Measurements from ENCODE around the gene CCDC82. TPM values are rescaled to one million over a fixed set of nuclear protein-coding genes. Genes with fewer than 3 reads are reported as not detected.

Gene CCDC82
- total and polyA plus RNA-seq, 2 experiments from 2014 or later, result 17.3 TPM

- H3K9me3 ChIP-seq (ENCODE audit: low read depth), result no peaks in the 10 kb centered on the region
- TF ChIP-seq CTCF (IDR thresholded peaks at IDR 0.05; ENCODE audit: low read depth, low read length), result no peak
- DNase-seq (ENCODE audit: low read depth in 1 of 2, low spot score in 1 of 2), result no peak
- no peak overlapping the region for H3K4me3 ChIP-seq
- H3K36me3 ChIP-seq, result peaks cover 7% of the 10 kb centered on the region
- H3K27me3 ChIP-seq, result no peaks in the 10 kb centered on the region
- H3K27ac ChIP-seq, result no peak overlapping the region
- no peaks in the 10 kb centered on the region for H3K4me1 ChIP-seq (ENCODE audit: low read depth)
Observed at GRCh38 chr11:96358321-96358720, 31.4 kb downstream of the CCDC82 start.

DNA sequence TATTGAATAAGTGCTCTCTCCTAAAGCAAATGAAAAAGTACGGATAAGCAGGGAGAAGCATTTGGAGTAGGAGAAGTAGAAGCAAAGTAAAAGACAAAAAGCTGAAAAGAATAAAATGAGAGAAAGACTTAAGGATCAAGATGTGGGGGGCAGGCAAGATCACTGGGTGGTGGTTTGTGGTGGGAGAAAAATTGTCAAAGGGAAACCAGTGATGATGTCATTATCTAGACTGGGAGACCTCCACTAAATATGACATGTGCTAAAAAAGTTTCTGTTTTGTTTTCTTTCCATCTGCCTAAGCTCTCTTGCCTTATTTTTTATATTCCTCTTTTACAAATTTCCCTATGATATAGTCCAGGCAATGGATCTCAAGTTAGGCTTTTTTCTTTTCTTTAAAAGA lies 31.9 kb downstream of the CCDC82 start:
- no peak for DNase-seq (ENCODE audit: low read depth in 1 of 2, low spot score in 1 of 2)
- Histone ChIP-seq H3K27me3 (no peaks in the 10 kb centered on the region), H3K4me1 (ENCODE audit: low read depth) (no peaks in the 10 kb centered on the region), H3K4me3 (no peak overlapping the region), H3K9me3 (ENCODE audit: low read depth) (no peaks in the 10 kb centered on the region), H3K36me3 (peaks cover 7% of the 10 kb centered on the region), H3K27ac (no peak overlapping the region)
- TF ChIP-seq CTCF (IDR thresholded peaks at IDR 0.05; ENCODE audit: low read depth, low read length), result no peak

- TF ChIP-seq CTCF (IDR thresholded peaks at IDR 0.05; ENCODE audit: low read depth, low read length), result no peak
- no peak overlapping the region for H3K4me3 ChIP-seq
- H3K4me1 ChIP-seq (ENCODE audit: low read depth), result no peaks in the 10 kb centered on the region
- H3K27me3 ChIP-seq, result no peaks in the 10 kb centered on the region
- DNase-seq (ENCODE audit: low read depth in 1 of 2, low spot score in 1 of 2), result no peak
- H3K27ac ChIP-seq, result no peak overlapping the region
- no peaks in the 10 kb centered on the region for H3K9me3 ChIP-seq (ENCODE audit: low read depth)
- peaks cover 7% of the 10 kb centered on the region for H3K36me3 ChIP-seq
Observed at GRCh38 chr11:96356848-96357247, 32.9 kb downstream of the CCDC82 start.

- no peaks in the 10 kb centered on the region for H3K36me3 ChIP-seq
- no peak within 1 kb of the TSS for H3K27ac ChIP-seq
- peak; percentile 94 to 97 for DNase-seq (ENCODE audit: low read depth in 1 of 2, low spot score in 1 of 2)
- peaks cover 24% of the 10 kb centered on the region for H3K4me1 ChIP-seq (ENCODE audit: low read depth)
- TF ChIP-seq CTCF (IDR thresholded peaks at IDR 0.05; ENCODE audit: low read depth, low read length), result peak; percentile 86
- H3K27me3 ChIP-seq, result no peaks in the 10 kb centered on the region
- H3K4me3 ChIP-seq, result peak within 1 kb of the TSS; percentile 73
- H3K9me3 ChIP-seq (ENCODE audit: low read depth), result no peaks in the 10 kb centered on the region
Observed at GRCh38 chr11:96342961-96343711, 46.6 kb downstream of the CCDC82 start, which contains the start of gene MAML2. Gene MAML2 (minus strand): TSS chr11:96343195. CDS start chr11:96341895, 1,300 bp downstream.

DNA sequence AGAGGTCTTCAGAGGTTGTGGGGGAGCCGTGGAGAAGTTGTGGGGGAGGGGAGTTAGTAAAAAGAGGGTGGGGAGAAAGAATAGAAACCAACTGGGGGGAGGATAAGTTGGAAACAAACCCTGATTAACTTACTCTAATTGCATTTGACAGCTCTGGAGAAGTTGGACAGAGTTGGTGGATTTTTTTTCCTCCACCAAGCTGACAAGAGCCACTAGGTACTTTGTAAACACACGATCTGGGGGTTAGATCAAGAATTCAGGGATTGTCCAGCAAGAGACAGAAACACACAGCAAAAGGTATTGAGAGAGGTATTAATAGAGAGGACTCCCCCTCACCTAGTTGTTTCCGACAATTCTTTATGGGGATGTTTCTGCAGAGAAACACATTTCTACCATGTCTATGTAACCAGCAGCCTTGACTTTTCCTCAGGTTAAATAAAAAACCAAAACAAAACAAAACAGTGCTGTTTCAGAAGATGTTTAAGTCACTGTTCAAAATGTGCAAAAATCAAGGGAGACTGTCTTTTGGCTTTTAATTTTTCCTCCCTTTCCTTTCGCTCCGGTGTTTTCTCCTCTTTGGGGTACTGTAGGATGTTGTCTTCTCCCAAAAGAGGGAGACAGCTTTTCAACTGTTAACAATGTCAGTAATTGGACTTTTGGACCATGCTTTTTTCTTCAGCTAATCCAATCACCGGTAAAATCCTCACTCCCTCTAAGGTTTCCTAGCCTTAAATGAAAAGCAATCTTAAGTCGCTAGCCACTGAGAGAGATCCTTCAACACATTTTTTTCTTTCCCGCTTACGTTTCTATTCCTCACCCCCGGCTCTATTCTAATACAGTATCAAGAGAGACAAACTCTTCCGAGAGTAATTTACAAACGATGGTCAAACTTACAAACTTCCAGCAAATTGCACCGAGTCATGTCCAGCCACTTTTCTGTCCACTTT lies 47.4 kb downstream of the CCDC82 start:
- H3K4me1 ChIP-seq (ENCODE audit: low read depth), result peaks cover 33% of the 10 kb centered on the region

More for the DNA sequence above, 47.4 kb downstream of the CCDC82 start:
- DNase-seq (ENCODE audit: low read depth in 1 of 2, low spot score in 1 of 2), result no peak
- H3K4me3 ChIP-seq, result peak overlapping the region; percentile 73
- no peaks in the 10 kb centered on the region for H3K9me3 ChIP-seq (ENCODE audit: low read depth)
- H3K27me3 ChIP-seq, result no peaks in the 10 kb centered on the region
- no peak for TF ChIP-seq CTCF (IDR thresholded peaks at IDR 0.05; ENCODE audit: low read depth, low read length)
- no peak overlapping the region for H3K27ac ChIP-seq
- no peaks in the 10 kb centered on the region for H3K36me3 ChIP-seq
